Measurements from ENCODE around the gene TMEM255A. TPM values are rescaled to one million over a fixed set of nuclear protein-coding genes. Genes with fewer than 3 reads are reported as not detected.

The TMEM255A gene
- total RNA-seq, 2 experiments from 2014 or later: not detected

DNA sequence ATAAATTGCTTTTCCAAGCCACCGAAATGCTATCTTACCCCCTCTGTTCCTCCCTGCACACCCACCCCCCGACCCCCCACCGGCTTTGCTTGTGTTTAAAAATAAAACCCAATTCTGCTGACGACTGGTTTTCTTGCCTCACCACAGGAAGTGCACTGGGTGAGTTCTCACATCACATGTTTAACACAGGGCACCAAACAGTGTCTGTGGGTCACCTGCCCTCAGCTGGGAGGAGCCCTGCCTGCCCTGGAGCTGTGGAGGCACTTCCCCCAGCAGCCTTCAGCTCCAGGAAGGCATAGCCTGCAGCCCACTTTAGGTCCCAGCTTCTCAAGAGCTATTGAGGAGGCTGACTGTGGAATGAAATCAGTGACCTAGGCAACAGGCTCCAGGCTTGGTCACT is 8.8 kb downstream of the TMEM255A start:
- Mint-ChIP-seq H3K4me3 (no peak overlapping the region), H3K4me1 (ENCODE audit: low read depth) (peaks cover 25% of the 10 kb centered on the region), H3K9me3 (no peaks in the 10 kb centered on the region), H3K36me3 (no peaks in the 10 kb centered on the region), H3K27me3 (no peaks in the 10 kb centered on the region), H3K27ac (peak overlapping the region; percentile 43)
- POLR2A ChIA-PET: interaction anchor here (0.9 kb wide), 1 partner anchor 52 kb away, joined by 3 read pairs; the partner anchor contains the start of gene ZBTB33
- intact Hi-C loops (cut with micrococcal nuclease): loop anchor here (2.0 kb wide), 1 partner anchor 52 kb away; the partner anchor contains the start of gene ZBTB33
- CTCF ChIA-PET: interaction anchor here (1.1 kb wide), 1 partner anchor 17 kb away, joined by 3 read pairs; no protein-coding TSS in a partner anchor
- DNase-seq: peak; percentile 70

- no peaks in the 10 kb centered on the region for H3K9me3 Mint-ChIP-seq
- DNase-seq: no peak
- H3K27me3 Mint-ChIP-seq: no peaks in the 10 kb centered on the region
- H3K4me3 Mint-ChIP-seq: no peak overlapping the region
- intact Hi-C loops (cut with micrococcal nuclease): loop anchor here (2.0 kb wide), 1 partner anchor 51 kb away; the partner anchor contains the start of gene ZBTB33
- H3K4me1 Mint-ChIP-seq (ENCODE audit: low read depth): peaks cover 22% of the 10 kb centered on the region
- POLR2A ChIA-PET: interaction anchor here (0.9 kb wide), 1 partner anchor 51 kb away, joined by 3 read pairs; the partner anchor contains the start of gene ZBTB33
- H3K27ac Mint-ChIP-seq: peak overlapping the region; percentile 43
- CTCF ChIA-PET: interaction anchor here (1.1 kb wide), 1 partner anchor 17 kb away, joined by 3 read pairs; no protein-coding TSS in a partner anchor
- no peaks in the 10 kb centered on the region for H3K36me3 Mint-ChIP-seq
Measured at GRCh38 chrX:120301960-120302359, 9.3 kb downstream of the TMEM255A start.

DNA sequence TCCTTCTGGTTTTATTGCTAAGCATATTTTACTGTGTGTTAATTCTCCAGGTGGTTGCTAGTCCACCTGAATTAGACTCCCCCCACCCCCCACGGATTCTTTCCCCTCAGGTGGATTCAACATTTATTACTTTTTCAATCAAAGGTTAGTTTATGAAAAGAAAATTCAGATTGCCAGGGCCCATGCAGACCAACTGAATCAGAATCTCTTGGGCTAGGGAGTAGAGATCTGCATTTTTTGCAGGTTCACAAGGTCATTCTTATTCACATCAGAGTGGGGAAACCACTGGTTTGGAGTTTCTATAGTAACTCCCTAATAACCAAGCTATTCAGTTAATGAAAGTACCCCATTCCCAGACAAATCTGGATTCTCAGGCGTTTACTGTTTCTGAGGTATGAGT is 9.8 kb downstream of the TMEM255A start:
- Mint-ChIP-seq H3K27me3 (no peaks in the 10 kb centered on the region), H3K4me1 (ENCODE audit: low read depth) (peaks cover 17% of the 10 kb centered on the region), H3K27ac (no peak overlapping the region), H3K4me3 (no peak overlapping the region), H3K36me3 (no peaks in the 10 kb centered on the region), H3K9me3 (no peaks in the 10 kb centered on the region)
- CTCF ChIA-PET: interaction anchor here (2.0 kb wide), 1 partner anchor 8 kb away, joined by 7 read pairs; no protein-coding TSS in a partner anchor
- intact Hi-C loops (cut with micrococcal nuclease): no loop called here
- POLR2A ChIA-PET: interaction anchor here (0.9 kb wide), 1 partner anchor 51 kb away, joined by 3 read pairs; the partner anchor contains the start of gene ZBTB33
- DNase-seq: no peak

- CTCF ChIA-PET: interaction anchor here (2.0 kb wide), 1 partner anchor 9 kb away, joined by 7 read pairs; no protein-coding TSS in a partner anchor
- no peak for DNase-seq
Measured at GRCh38 chrX:120299928-120300327, 11.3 kb downstream of the TMEM255A start.

DNA sequence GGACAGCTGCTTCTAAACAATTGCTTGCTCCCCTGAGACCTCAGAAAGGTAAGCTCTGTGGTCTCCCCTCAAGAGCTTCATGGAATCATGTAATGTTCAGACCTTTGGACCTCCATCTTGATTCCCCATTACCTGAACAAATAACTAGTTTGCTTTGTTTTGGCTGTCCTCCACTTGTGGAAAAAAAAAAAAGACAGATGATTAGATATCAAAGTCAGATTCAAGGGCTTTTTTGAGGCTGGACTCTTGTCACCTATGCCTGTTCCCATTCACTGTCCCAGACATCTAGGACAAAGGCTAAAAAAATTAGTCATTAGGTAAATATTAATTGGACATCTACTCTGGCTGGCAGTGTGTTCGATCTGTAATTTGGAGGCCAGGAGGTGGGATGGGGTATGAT is 13.3 kb downstream of the TMEM255A start:
- DNase-seq: no peak
- Mint-ChIP-seq H3K27me3 (no peaks in the 10 kb centered on the region), H3K4me3 (no peak overlapping the region), H3K4me1 (ENCODE audit: low read depth) (peaks cover 19% of the 10 kb centered on the region), H3K27ac (no peak overlapping the region), H3K9me3 (no peaks in the 10 kb centered on the region), H3K36me3 (no peaks in the 10 kb centered on the region)
- intact Hi-C loops (cut with micrococcal nuclease): no loop called here
- ChIA-PET CTCF (no interaction called here), POLR2A (interaction anchor here (1.2 kb wide), 1 partner anchor 47 kb away, joined by 4 read pairs; the partner anchor contains the start of gene ZBTB33)

More at GRCh38 chrX:120299928-120300327, 11.3 kb downstream of the TMEM255A start:
- H3K9me3 Mint-ChIP-seq: no peaks in the 10 kb centered on the region
- peaks cover 18% of the 10 kb centered on the region for H3K4me1 Mint-ChIP-seq (ENCODE audit: low read depth)
- no peaks in the 10 kb centered on the region for H3K36me3 Mint-ChIP-seq
- POLR2A ChIA-PET: no interaction called here
- H3K4me3 Mint-ChIP-seq: no peak overlapping the region
- no peak overlapping the region for H3K27ac Mint-ChIP-seq
- intact Hi-C loops (cut with micrococcal nuclease): no loop called here
- H3K27me3 Mint-ChIP-seq: no peaks in the 10 kb centered on the region

DNA sequence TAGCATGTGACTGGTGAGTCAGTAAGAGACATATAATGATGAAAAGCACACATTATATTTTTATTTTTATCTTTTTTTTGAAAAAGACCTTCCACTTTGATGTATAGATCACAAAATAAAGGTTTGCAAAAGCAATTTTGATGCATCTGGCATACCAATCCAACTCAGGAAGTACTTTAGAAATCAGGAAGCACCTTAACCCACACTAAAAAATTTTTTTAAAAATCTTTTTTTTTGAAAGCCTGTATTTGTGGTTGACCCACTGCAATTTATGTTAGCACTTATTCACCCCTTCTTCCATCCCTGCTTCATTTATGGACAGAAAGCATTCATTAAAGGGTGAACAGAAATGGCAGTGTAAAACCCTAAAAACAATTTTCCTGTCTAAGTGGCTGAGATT is 16.6 kb downstream of the TMEM255A start:
- no peaks in the 10 kb centered on the region for H3K9me3 Mint-ChIP-seq
- H3K27ac Mint-ChIP-seq: peak overlapping the region; percentile 33
- intact Hi-C loops (cut with micrococcal nuclease): no loop called here
- H3K36me3 Mint-ChIP-seq: no peaks in the 10 kb centered on the region
- DNase-seq: no peak
- no peaks in the 10 kb centered on the region for H3K27me3 Mint-ChIP-seq
- ChIA-PET CTCF (interaction anchor here (1.5 kb wide), 1 partner anchor 15 kb away, joined by 4 read pairs; no protein-coding TSS in a partner anchor), POLR2A (no interaction called here)
- no peak overlapping the region for H3K4me3 Mint-ChIP-seq
- H3K4me1 Mint-ChIP-seq (ENCODE audit: low read depth): peaks cover 7% of the 10 kb centered on the region

GRCh38 chrX:120293015-120293414 is 18.2 kb downstream of the TMEM255A start:
- intact Hi-C loops (cut with micrococcal nuclease): no loop called here
- Mint-ChIP-seq H3K27me3 (no peaks in the 10 kb centered on the region), H3K9me3 (no peaks in the 10 kb centered on the region), H3K4me3 (no peak overlapping the region), H3K36me3 (no peaks in the 10 kb centered on the region), H3K4me1 (ENCODE audit: low read depth) (peaks cover 7% of the 10 kb centered on the region), H3K27ac (no peak overlapping the region)
- CTCF ChIA-PET: no interaction called here
- POLR2A ChIA-PET: no interaction called here
- no peak for DNase-seq

DNA sequence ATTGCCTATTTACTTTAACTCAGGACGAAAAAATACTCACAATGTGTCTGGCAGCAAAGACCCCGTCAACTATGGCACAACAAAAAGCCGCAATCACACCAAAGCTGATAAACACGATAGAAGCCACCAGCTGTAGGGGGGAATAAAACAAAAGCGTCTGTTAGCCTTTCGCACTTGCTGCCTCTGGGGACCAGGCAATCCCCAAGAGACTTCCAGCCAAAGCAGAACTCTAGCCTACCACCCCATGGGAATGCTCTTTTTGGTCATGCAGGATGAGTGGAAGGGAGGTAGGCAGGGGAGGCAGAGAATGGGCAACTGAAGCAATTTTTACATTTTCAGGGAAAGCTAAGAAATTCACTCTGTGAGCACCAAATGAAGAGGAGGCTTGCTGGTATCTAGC is 20.1 kb downstream of the TMEM255A start:
- Mint-ChIP-seq H3K36me3 (no peaks in the 10 kb centered on the region), H3K9me3 (no peaks in the 10 kb centered on the region), H3K27me3 (no peaks in the 10 kb centered on the region), H3K4me3 (no peak overlapping the region), H3K4me1 (ENCODE audit: low read depth) (peaks cover 7% of the 10 kb centered on the region), H3K27ac (no peak overlapping the region)
- intact Hi-C loops (cut with micrococcal nuclease): no loop called here
- POLR2A ChIA-PET: no interaction called here
- CTCF ChIA-PET: no interaction called here
- no peak for DNase-seq

DNA sequence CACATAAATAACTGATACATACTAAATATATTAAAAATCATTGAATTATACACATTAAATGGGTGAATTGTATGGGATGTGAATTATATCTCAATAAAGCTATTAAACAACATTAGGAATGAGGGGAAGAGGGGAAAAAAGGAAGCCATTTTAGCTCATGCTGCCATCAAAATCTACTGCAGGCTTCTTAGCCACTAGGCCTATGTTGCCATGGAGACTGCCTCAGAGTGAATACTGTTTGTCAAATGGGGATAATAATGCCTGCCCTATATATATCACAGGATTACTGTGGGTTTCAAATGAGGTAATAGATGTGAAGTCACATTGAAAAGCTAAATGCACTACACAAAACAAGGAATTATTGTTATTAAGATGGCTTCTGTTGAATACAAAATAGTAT is 21.2 kb downstream of the TMEM255A start:
- CTCF ChIA-PET: no interaction called here
- POLR2A ChIA-PET: no interaction called here
- no peaks in the 10 kb centered on the region for H3K27me3 Mint-ChIP-seq

GRCh38 chrX:120287513-120288112 is 23.6 kb downstream of the TMEM255A start:
- H3K36me3 Mint-ChIP-seq: no peaks in the 10 kb centered on the region
- no peak for DNase-seq

More for the DNA sequence above, 21.2 kb downstream of the TMEM255A start:
- H3K4me1 Mint-ChIP-seq (ENCODE audit: low read depth): peaks cover 5% of the 10 kb centered on the region
- H3K36me3 Mint-ChIP-seq: no peaks in the 10 kb centered on the region
- no peaks in the 10 kb centered on the region for H3K9me3 Mint-ChIP-seq
- intact Hi-C loops (cut with micrococcal nuclease): no loop called here
- no peak overlapping the region for H3K4me3 Mint-ChIP-seq
- DNase-seq: no peak
- no peak overlapping the region for H3K27ac Mint-ChIP-seq

DNA sequence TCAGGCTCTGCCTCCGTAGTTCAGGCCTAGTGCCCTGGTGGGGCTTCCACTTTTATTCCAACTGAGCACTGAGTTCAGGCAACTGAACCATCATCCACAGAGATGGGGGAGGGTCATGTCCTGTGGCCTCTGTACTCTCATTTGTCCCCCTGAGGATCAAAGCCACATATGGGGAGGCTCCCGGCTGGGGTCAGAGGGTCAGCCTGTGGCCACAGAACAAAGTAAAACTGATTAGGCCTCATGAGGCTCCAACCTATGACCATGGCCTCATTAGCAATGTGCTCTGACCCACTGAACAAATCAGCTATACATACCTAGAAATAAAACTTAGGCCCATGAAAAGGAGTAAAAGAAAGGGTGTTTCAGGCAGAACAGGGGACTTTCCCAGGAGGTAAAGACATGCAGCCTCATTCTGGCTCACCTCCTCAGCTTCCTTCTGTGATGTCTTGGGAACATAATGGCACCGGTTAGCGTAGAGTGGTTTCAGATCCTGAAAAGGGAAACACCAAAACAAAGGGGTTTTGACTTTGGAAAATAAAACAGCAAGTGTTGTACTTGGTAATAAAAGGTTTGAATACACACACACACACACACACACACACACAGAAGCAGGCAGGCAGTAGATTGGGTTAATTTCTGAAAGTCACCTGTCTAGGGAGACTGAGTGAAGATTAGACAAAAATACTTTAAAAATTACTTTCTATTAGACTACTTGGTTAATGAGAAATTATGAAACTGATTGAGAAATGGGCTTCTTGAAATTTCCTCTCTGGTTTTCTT is 24.3 kb downstream of the TMEM255A start:
- intact Hi-C loops (cut with micrococcal nuclease): no loop called here
- CTCF ChIA-PET: no interaction called here
- H3K4me3 Mint-ChIP-seq: no peak overlapping the region

More at GRCh38 chrX:120287513-120288112, 23.6 kb downstream of the TMEM255A start:
- H3K27ac Mint-ChIP-seq: no peak overlapping the region
- no peaks in the 10 kb centered on the region for H3K27me3 Mint-ChIP-seq
- POLR2A ChIA-PET: no interaction called here
- H3K4me1 Mint-ChIP-seq (ENCODE audit: low read depth): no peaks in the 10 kb centered on the region
- intact Hi-C loops (cut with micrococcal nuclease): no loop called here
- H3K4me3 Mint-ChIP-seq: no peak overlapping the region
- no peaks in the 10 kb centered on the region for H3K9me3 Mint-ChIP-seq
- CTCF ChIA-PET: no interaction called here

GRCh38 chrX:120282697-120283096 is 28.6 kb downstream of the TMEM255A start:
- no peaks in the 10 kb centered on the region for H3K27me3 Mint-ChIP-seq
- H3K4me1 Mint-ChIP-seq (ENCODE audit: low read depth): no peaks in the 10 kb centered on the region
- ChIA-PET POLR2A (no interaction called here), CTCF (no interaction called here)
- no peaks in the 10 kb centered on the region for H3K9me3 Mint-ChIP-seq
- intact Hi-C loops (cut with micrococcal nuclease): no loop called here
- H3K4me3 Mint-ChIP-seq: no peak overlapping the region
- no peak overlapping the region for H3K27ac Mint-ChIP-seq
- no peak for DNase-seq
- H3K36me3 Mint-ChIP-seq: no peaks in the 10 kb centered on the region

More for the DNA sequence above, 24.3 kb downstream of the TMEM255A start:
- Mint-ChIP-seq H3K9me3 (no peaks in the 10 kb centered on the region), H3K27ac (no peak overlapping the region), H3K36me3 (no peaks in the 10 kb centered on the region), H3K4me1 (ENCODE audit: low read depth) (no peaks in the 10 kb centered on the region), H3K27me3 (no peaks in the 10 kb centered on the region)
- POLR2A ChIA-PET: no interaction called here
- DNase-seq: no peak
